Measurements from ENCODE around the gene DIP2C. TPM values are rescaled to one million over a fixed set of nuclear protein-coding genes. Genes with fewer than 3 reads are reported as not detected.
A peak's percentile ranks its signal among the peaks of the same experiment; 100 is the strongest.

The DIP2C gene
- total and polyA plus RNA-seq, 4 donors: 6.4 to 40.2 (median 23.8) TPM

DNA sequence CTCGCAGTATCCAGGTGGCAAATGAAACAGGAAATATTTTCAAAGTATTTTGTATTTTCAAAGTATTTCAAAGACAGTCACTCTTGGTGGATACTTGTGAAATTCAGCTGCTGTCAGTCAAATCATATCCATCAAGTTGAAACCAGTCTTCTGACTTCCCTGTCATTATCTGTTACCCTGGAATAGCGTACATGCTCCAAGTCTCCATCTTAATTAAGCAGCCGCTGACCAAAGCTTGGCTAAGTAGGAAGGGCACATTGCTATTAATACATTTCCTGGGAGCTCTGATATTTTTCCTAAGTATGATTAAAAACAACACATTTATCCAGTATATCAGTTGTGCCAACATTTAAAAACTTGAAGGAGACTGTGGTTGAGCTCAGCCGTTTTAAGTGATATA lies 442.0 kb downstream of the DIP2C start:
- no peak for DNase-seq
- no peak overlapping the region for H3K4me3 ChIP-seq (ENCODE audit: low read length in 2 of 2)
- H3K36me3 ChIP-seq (ENCODE audit: control insufficient read depth in 1 of 2, insufficient read depth in 2 of 2, low read length in 1 of 2): peaks cover 4 to 20% of the 10 kb centered on the region in 2 donors
- no peaks in the 10 kb centered on the region for H3K9me3 ChIP-seq (ENCODE audit: control insufficient read depth, low read length)
- no peak overlapping the region for H3K27ac ChIP-seq (ENCODE audit: low read depth in 1 of 2, low read length in 2 of 2)
- H3K27me3 ChIP-seq (ENCODE audit: control insufficient read depth in 1 of 2, insufficient read depth in 2 of 2, low read length in 1 of 2): no peaks in the 10 kb centered on the region
- no peak for ATAC-seq (ENCODE audit: low FRiP score)
- intact Hi-C loops (cut with DNase I): no loop called here
- 21 to 28% methylated on average over 4 of the region's 4 CpGs for WGBS, 2 donors
- no peaks in the 10 kb centered on the region for H3K4me1 ChIP-seq (ENCODE audit: control insufficient read depth in 1 of 2, insufficient read depth in 2 of 2, low read length in 2 of 2)

- no peak overlapping the region for H3K4me3 ChIP-seq (ENCODE audit: low read length in 2 of 2)
- intact Hi-C loops (cut with DNase I): no loop called here
- H3K9me3 ChIP-seq (ENCODE audit: control insufficient read depth, low read length): no peaks in the 10 kb centered on the region
- DNase-seq (no peak), ATAC-seq (ENCODE audit: low FRiP score) (no peak)
- H3K4me1 ChIP-seq (ENCODE audit: control insufficient read depth in 1 of 2, insufficient read depth in 2 of 2, low read length in 2 of 2): peaks cover 3% of the 10 kb centered on the region in 2 donors
- 95% methylated on average over 9 of the region's 9 CpGs for WGBS, 2 donors
- H3K27me3 ChIP-seq (ENCODE audit: control insufficient read depth in 1 of 2, insufficient read depth in 2 of 2, low read length in 1 of 2): no peaks in the 10 kb centered on the region
- H3K27ac ChIP-seq (ENCODE audit: low read depth in 1 of 2, low read length in 2 of 2): no peak overlapping the region
- H3K36me3 ChIP-seq (ENCODE audit: control insufficient read depth in 1 of 2, insufficient read depth in 2 of 2, low read length in 1 of 2): peaks cover 2 to 14% of the 10 kb centered on the region in 2 donors
Measured at GRCh38 chr10:246431-246830, 443.0 kb downstream of the DIP2C start.

DNA sequence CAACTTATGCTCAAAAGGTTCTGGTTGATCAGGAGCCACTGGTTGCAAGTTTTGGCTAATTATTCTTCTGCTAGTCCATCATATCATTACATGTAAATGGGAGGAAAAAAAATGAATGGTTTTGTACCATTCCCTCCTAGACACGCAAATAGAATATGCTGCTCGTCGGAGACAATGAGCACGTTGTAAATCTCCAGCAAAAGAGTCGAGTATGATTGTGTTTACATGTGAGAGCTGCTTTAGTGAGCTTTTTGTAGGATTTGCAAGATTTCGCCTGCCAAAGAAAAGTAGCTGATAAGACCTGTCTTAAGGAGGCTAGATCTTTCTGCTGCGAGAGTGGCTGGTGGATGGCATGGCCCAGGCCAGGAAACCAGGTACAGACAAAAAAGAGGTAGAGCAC lies 445.2 kb downstream of the DIP2C start:
- Histone ChIP-seq H3K4me1 (ENCODE audit: control insufficient read depth in 1 of 2, insufficient read depth in 2 of 2, low read length in 2 of 2) (peaks cover 3% of the 10 kb centered on the region in 2 donors), H3K36me3 (ENCODE audit: control insufficient read depth in 1 of 2, insufficient read depth in 2 of 2, low read length in 1 of 2) (peaks cover 0 to 7% of the 10 kb centered on the region in 2 donors)

DNA sequence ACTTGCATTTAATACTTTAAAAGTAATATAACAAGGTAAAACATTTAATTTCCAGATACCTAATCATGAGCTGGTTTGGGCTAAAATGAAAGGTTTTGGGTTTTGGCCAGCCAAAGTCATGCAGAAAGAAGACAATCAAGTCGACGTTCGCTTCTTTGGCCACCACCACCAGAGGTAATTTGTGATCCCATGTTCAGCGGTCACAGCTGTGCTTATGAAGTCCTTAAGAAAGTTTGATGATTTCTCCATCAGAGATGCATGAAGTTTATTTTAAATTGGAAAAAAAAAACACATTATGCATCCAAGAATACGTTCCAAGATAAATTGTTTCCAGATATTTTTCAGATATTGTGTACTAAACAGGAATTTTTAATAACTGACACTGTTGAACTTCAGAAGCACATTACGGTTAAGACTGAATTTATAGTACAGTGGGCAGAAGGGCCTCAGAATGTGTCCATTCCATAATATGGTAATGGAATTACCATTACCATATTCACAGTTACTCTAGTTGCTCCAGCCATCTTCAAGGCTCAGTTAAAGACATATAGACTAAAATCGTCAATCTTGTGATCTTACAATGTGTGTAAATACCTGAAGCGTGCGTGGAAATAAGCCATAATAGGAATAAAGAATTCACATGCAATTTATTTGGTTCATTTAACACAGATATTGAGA lies 447.4 kb downstream of the DIP2C start:
- no peaks in the 10 kb centered on the region for H3K9me3 ChIP-seq (ENCODE audit: control insufficient read depth, low read length)
- H3K27ac ChIP-seq (ENCODE audit: low read depth in 1 of 2, low read length in 2 of 2): no peak overlapping the region
- H3K27me3 ChIP-seq (ENCODE audit: control insufficient read depth in 1 of 2, insufficient read depth in 2 of 2, low read length in 1 of 2): no peaks in the 10 kb centered on the region
- 37 to 45% methylated on average over 9 of the region's 9 CpGs for WGBS, 2 donors
- intact Hi-C loops (cut with DNase I): no loop called here
- H3K4me1 ChIP-seq (ENCODE audit: control insufficient read depth in 1 of 2, insufficient read depth in 2 of 2, low read length in 2 of 2): peaks cover 3% of the 10 kb centered on the region in 2 donors
- no peak for ATAC-seq (ENCODE audit: low FRiP score)
- peaks cover 0 to 4% of the 10 kb centered on the region in 2 donors for H3K36me3 ChIP-seq (ENCODE audit: control insufficient read depth in 1 of 2, insufficient read depth in 2 of 2, low read length in 1 of 2)
- no peak overlapping the region for H3K4me3 ChIP-seq (ENCODE audit: low read length in 2 of 2)
- DNase-seq: no peak

More for the DNA sequence above, 445.2 kb downstream of the DIP2C start:
- H3K4me3 ChIP-seq (ENCODE audit: low read length in 2 of 2): no peak overlapping the region
- no peak overlapping the region for H3K27ac ChIP-seq (ENCODE audit: low read depth in 1 of 2, low read length in 2 of 2)
- no peaks in the 10 kb centered on the region for H3K9me3 ChIP-seq (ENCODE audit: control insufficient read depth, low read length)
- no peak for DNase-seq
- intact Hi-C loops (cut with DNase I): no loop called here
- no peak for ATAC-seq (ENCODE audit: low FRiP score)
- no peaks in the 10 kb centered on the region for H3K27me3 ChIP-seq (ENCODE audit: control insufficient read depth in 1 of 2, insufficient read depth in 2 of 2, low read length in 1 of 2)
- WGBS, 2 donors: 87 to 89% methylated on average over 7 of the region's 7 CpGs

- peak; percentile 29 for ATAC-seq (ENCODE audit: low FRiP score)
- Histone ChIP-seq H3K27me3 (ENCODE audit: control insufficient read depth in 1 of 2, insufficient read depth in 2 of 2, low read length in 1 of 2) (no peaks in the 10 kb centered on the region), H3K4me3 (ENCODE audit: low read length in 2 of 2) (no peak overlapping the region), H3K36me3 (ENCODE audit: control insufficient read depth in 1 of 2, insufficient read depth in 2 of 2, low read length in 1 of 2) (peaks cover 0 to under 1% of the 10 kb centered on the region in 2 donors), H3K27ac (ENCODE audit: low read depth in 1 of 2, low read length in 2 of 2) (peak overlapping the region in 1 of 2 donors; percentile 51), H3K4me1 (ENCODE audit: control insufficient read depth in 1 of 2, insufficient read depth in 2 of 2, low read length in 2 of 2) (peaks cover 3% of the 10 kb centered on the region in 2 donors), H3K9me3 (ENCODE audit: control insufficient read depth, low read length) (no peaks in the 10 kb centered on the region)
- intact Hi-C loops (cut with DNase I): no loop called here
- 4 to 6% methylated on average over 6 of the region's 6 CpGs for WGBS, 2 donors
- peak in 1 of 2 donors; percentile 50 for DNase-seq
Measured at GRCh38 chr10:241451-241850, 448.0 kb downstream of the DIP2C start.

GRCh38 chr10:239109-239508 lies 450.4 kb downstream of the DIP2C start:
- H3K4me3 ChIP-seq (ENCODE audit: low read length in 2 of 2): no peak overlapping the region
- H3K9me3 ChIP-seq (ENCODE audit: control insufficient read depth, low read length): no peaks in the 10 kb centered on the region
- no peaks in the 10 kb centered on the region for H3K36me3 ChIP-seq (ENCODE audit: control insufficient read depth in 1 of 2, insufficient read depth in 2 of 2, low read length in 1 of 2)
- ATAC-seq (ENCODE audit: low FRiP score) (no peak), DNase-seq (no peak)
- H3K4me1 ChIP-seq (ENCODE audit: control insufficient read depth in 1 of 2, insufficient read depth in 2 of 2, low read length in 2 of 2): peaks cover 3 to 7% of the 10 kb centered on the region in 2 donors
- no peaks in the 10 kb centered on the region for H3K27me3 ChIP-seq (ENCODE audit: control insufficient read depth in 1 of 2, insufficient read depth in 2 of 2, low read length in 1 of 2)
- 93 to 95% methylated on average over 6 of the region's 6 CpGs for WGBS, 2 donors
- no peak overlapping the region for H3K27ac ChIP-seq (ENCODE audit: low read depth in 1 of 2, low read length in 2 of 2)
- intact Hi-C loops (cut with DNase I): no loop called here

DNA sequence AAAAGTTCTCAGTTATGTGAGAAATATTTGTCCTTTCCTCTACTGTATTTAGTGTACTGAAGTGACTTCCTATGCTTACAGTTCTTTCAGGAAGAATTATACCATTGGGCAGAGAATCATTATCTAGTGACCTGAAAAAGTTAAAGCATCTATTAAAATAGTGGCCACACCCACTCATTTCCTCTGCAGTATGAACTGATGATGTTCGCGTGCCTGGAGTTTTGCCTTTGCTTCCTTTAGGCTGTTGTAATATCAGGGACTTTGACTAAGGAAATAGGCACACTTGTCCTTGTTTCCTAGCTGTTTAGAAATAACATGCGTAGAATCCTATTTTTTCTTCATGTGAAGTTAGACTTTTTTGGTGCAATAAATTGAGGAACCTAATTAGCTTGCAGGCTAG lies 453.6 kb downstream of the DIP2C start:
- DNase-seq: no peak
- ATAC-seq (ENCODE audit: low FRiP score): no peak
- Histone ChIP-seq H3K4me3 (ENCODE audit: low read length in 2 of 2) (no peak overlapping the region), H3K36me3 (ENCODE audit: control insufficient read depth in 1 of 2, insufficient read depth in 2 of 2, low read length in 1 of 2) (no peaks in the 10 kb centered on the region), H3K9me3 (ENCODE audit: control insufficient read depth, low read length) (no peaks in the 10 kb centered on the region), H3K27me3 (ENCODE audit: control insufficient read depth in 1 of 2, insufficient read depth in 2 of 2, low read length in 1 of 2) (no peaks in the 10 kb centered on the region), H3K27ac (ENCODE audit: low read depth in 1 of 2, low read length in 2 of 2) (no peak overlapping the region), H3K4me1 (ENCODE audit: control insufficient read depth in 1 of 2, insufficient read depth in 2 of 2, low read length in 2 of 2) (peaks cover 0 to 5% of the 10 kb centered on the region in 2 donors)
- 87 to 91% methylated on average over 3 of the region's 3 CpGs for WGBS, 2 donors
- intact Hi-C loops (cut with DNase I): no loop called here

GRCh38 chr10:234708-235406 lies 454.6 kb downstream of the DIP2C start:
- Histone ChIP-seq H3K4me3 (ENCODE audit: low read length in 2 of 2) (no peak overlapping the region), H3K27ac (ENCODE audit: low read depth in 1 of 2, low read length in 2 of 2) (no peak overlapping the region), H3K4me1 (ENCODE audit: control insufficient read depth in 1 of 2, insufficient read depth in 2 of 2, low read length in 2 of 2) (peaks cover 0 to 5% of the 10 kb centered on the region in 2 donors), H3K9me3 (ENCODE audit: control insufficient read depth, low read length) (no peaks in the 10 kb centered on the region), H3K27me3 (ENCODE audit: control insufficient read depth in 1 of 2, insufficient read depth in 2 of 2, low read length in 1 of 2) (no peaks in the 10 kb centered on the region), H3K36me3 (ENCODE audit: control insufficient read depth in 1 of 2, insufficient read depth in 2 of 2, low read length in 1 of 2) (no peaks in the 10 kb centered on the region)
- intact Hi-C loops (cut with DNase I): no loop called here
- ATAC-seq (ENCODE audit: low FRiP score) (no peak), DNase-seq (no peak)
- WGBS, 2 donors: 36 to 46% methylated on average over 9 of the region's 9 CpGs

- WGBS, 2 donors: 96% methylated on average over 11 of the region's 11 CpGs
- Histone ChIP-seq H3K9me3 (ENCODE audit: control insufficient read depth, low read length) (no peaks in the 10 kb centered on the region), H3K36me3 (ENCODE audit: control insufficient read depth in 1 of 2, insufficient read depth in 2 of 2, low read length in 1 of 2) (no peaks in the 10 kb centered on the region), H3K27ac (ENCODE audit: low read depth in 1 of 2, low read length in 2 of 2) (no peak overlapping the region), H3K27me3 (ENCODE audit: control insufficient read depth in 1 of 2, insufficient read depth in 2 of 2, low read length in 1 of 2) (no peaks in the 10 kb centered on the region), H3K4me1 (ENCODE audit: control insufficient read depth in 1 of 2, insufficient read depth in 2 of 2, low read length in 2 of 2) (peaks cover 0 to 5% of the 10 kb centered on the region in 2 donors), H3K4me3 (ENCODE audit: low read length in 2 of 2) (no peak overlapping the region)
- no peak for ATAC-seq (ENCODE audit: low FRiP score)
- intact Hi-C loops (cut with DNase I): no loop called here
- no peak for DNase-seq
Measured at GRCh38 chr10:232878-233277, 456.6 kb downstream of the DIP2C start.
